K562 (cell line): ENCODE data around the gene BCL2L12. TPM values are rescaled to one million over a fixed set of nuclear protein-coding genes. Genes with fewer than 3 reads are reported as not detected.
A peak's percentile ranks its signal among the peaks of the same experiment; 100 is the strongest.

ENCODE experiments used
- CUX1 ChIP-seq: fragments of 200-800 bp; sonication (Bioruptor generic); IDR thresholded peaks from 2 replicates; pipeline ENCODE4 v1.6.1; 2016; ENCODE audit warnings: missing genetic modification characterization, missing compliant biosample characterization
- GATAD2B ChIP-seq: fragments of 450-650 bp; IDR thresholded peaks from 2 replicates; pipeline ENCODE4 v1.6.1; 2017; ENCODE audit warnings: mild to moderate bottlenecking, borderline replicate concordance
- KLF13 ChIP-seq: fragments of 450-650 bp; IDR thresholded peaks from 2 replicates; pipeline ENCODE4 v1.6.1; 2016; ENCODE audit warnings: missing genetic modification characterization, low read depth, mild to moderate bottlenecking, missing compliant biosample characterization, moderate library complexity, borderline replicate concordance
- NELFE ChIP-seq: IDR thresholded peaks from 2 replicates; pipeline ENCODE4 v1.6.1; 2011; ENCODE audit warnings: mild to moderate bottlenecking; ENCODE audit not compliant: insufficient read depth, insufficient read length
- NR1H2 ChIP-seq: sonication (generic); formaldehyde crosslinking; IDR thresholded peaks from 2 replicates; pipeline ENCODE4 v1.4.0; 2020; ENCODE audit warnings: mild to moderate bottlenecking, missing genetic modification reagents
- PHF21A ChIP-seq: fragments of 450-650 bp; IDR thresholded peaks from 2 replicates; pipeline ENCODE4 v1.6.1; 2017; ENCODE audit warnings: low read depth, borderline replicate concordance
- PTBP1 ChIP-seq: fragments of 200-400 bp; formaldehyde crosslinking; IDR thresholded peaks from 2 replicates; pipeline ENCODE4 v1.6.1; 2017; ENCODE audit warnings: low read depth, low read length
- RCOR1 ChIP-seq, 2 experiments: IDR thresholded peaks; 2 replicates each; pipeline ENCODE4 v1.6.1; 2012; ENCODE audit warnings: low read depth in 2 of 2, low read length in 2 of 2, borderline replicate concordance in 1 of 2, improper control_type of control experiment in 1 of 2
- RREB1 ChIP-seq: fragments of 250-450 bp; sonication (Bioruptor Pico); IDR thresholded peaks from 2 replicates; pipeline ENCODE4 v1.4.0; 2020
- TOE1 ChIP-seq, 2 experiments: fragments of 450-650 bp in 1 of 2; sonication (generic) in 1 of 2; formaldehyde crosslinking in 1 of 2; IDR thresholded peaks; 2 replicates each; pipeline versions ENCODE4 v1.7.1 to v1.8.0; 2016 to 2022; ENCODE audit warnings: borderline replicate concordance in 2 of 2, mild to moderate bottlenecking in 2 of 2, antibody characterized with exemption in 1 of 2, inconsistent platforms in 1 of 2, low read depth in 1 of 2, missing genetic modification reagents in 1 of 2, moderate library complexity in 1 of 2
- XRCC5 ChIP-seq: fragments of 200-400 bp; formaldehyde crosslinking; IDR thresholded peaks from 2 replicates; pipeline ENCODE4 v1.6.1; 2017; ENCODE audit warnings: low read depth, mild to moderate bottlenecking, low read length
- ZNF384 ChIP-seq: IDR thresholded peaks from 2 replicates; pipeline ENCODE4 v1.6.1; 2012; ENCODE audit warnings: low read depth, low read length, improper control_type of control experiment
- polyA plus RNA-seq, 8 experiments: library from polyadenylated mRNA; depleted of rRNA in 4 of 8; stranded (reverse) in 5 of 8; unstranded in 3 of 8; fragments of >200 nt; fragmentation: Nextera tagmentation in 2 of 8; fragmentation: Illumina TruSeq in 1 of 8; extraction: Ambion mirVana in 2 of 8; extraction: Trizol in 1 of 8; gene quantifications; 2 replicates each; pipeline versions ENCODE4 v1.2.1 to v1.2.3, GENCODE V29; 2011 to 2014; ENCODE audit warnings: inconsistent platforms in 1 of 8, missing spikeins in 1 of 8
- total RNA-seq, 7 experiments: library from RNA; depleted of rRNA in 6 of 7; stranded (reverse); fragments of >200 nt in 6 of 7; fragmentation: Illumina TruSeq in 2 of 7; extraction: Trizol in 2 of 7; gene quantifications; 2 replicates each; pipeline versions ENCODE4 v1.2.1 to v1.2.3, GENCODE V29; 2011 to 2021; ENCODE audit warnings: low replicate concordance in 1 of 7
- TF ChIP-seq, protein P1 (sequence below): fragments of 250-450 bp; sonication (Bioruptor Pico); IDR thresholded peaks from 2 replicates; pipeline ENCODE4 v1.5.0; 2020; ENCODE audit warnings: mild to moderate bottlenecking

Gene BCL2L12
- total and polyA plus RNA-seq, 9 of the 15 experiments (the other 6 are each of a cell fraction or from before 2014, with no cell fraction given) = 7.4 to 263 (median 81.2) TPM

DNA sequence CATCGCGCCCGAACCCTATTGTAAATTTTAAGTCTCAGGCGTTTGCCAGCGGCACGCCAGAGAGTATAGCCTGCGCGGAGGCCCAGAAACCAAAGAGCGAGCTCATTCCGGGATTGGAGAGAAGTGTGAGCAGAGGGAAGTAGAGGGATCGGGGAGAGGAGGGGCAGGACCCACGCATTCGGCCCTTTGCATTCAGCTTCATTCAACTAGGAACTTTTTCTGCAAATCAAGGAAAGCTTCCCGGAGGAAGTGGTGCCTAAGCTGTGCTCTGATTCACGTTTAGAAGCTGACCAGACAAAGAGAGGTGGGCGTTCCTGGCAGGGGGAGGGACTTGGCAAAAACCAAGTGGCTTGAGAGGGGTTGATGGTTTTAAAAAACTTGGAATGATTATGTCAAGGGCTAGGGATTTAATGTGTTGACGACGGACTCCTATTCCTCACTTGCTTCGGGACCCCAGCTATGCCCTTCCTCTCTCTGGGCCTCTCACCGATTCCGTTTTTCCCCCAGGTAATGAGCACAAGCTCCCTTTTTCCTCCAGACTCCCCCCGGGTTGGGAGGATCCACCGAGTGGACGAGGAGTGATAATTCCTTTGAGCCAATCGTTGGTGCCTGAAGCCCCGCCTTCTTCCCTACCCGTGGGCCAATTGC is 10.5 kb downstream of the BCL2L12 start (continued):
- TF ChIP-seq, protein P1, sequence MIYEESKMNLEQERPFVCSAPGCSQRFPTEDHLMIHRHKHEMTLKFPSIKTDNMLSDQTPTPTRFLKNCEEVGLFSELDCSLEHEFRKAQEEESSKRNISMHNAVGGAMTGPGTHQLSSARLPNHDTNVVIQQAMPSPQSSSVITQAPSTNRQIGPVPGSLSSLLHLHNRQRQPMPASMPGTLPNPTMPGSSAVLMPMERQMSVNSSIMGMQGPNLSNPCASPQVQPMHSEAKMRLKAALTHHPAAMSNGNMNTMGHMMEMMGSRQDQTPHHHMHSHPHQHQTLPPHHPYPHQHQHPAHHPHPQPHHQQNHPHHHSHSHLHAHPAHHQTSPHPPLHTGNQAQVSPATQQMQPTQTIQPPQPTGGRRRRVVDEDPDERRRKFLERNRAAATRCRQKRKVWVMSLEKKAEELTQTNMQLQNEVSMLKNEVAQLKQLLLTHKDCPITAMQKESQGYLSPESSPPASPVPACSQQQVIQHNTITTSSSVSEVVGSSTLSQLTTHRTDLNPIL (CRISPR knock-in tag) = no peak
- TF ChIP-seq KLF13 (tag) (peak; percentile 89; the same call in 1 of the 2 replicates), GATAD2B (no peak), CUX1 (no peak), NR1H2 (CRISPR knock-in tag) (no peak), XRCC5 (peak; percentile 33; the same call in 1 of the 2 replicates), TOE1 (IDR thresholded peaks at IDR 0.05; ENCODE audit: borderline replicate concordance) (peak; percentile 98), TOE1 (CRISPR knock-in tag; IDR thresholded peaks at IDR 0.05; ENCODE audit: borderline replicate concordance, low read depth) (no peak), RCOR1 (IDR thresholded peaks at IDR 0.05; ENCODE audit: borderline replicate concordance in 1 of 2, low read depth in 2 of 2, low read length in 2 of 2) (peak; percentile 82 to 97), RREB1 (CRISPR knock-in tag) (no peak), PHF21A (peak; percentile 77; the same call in 1 of the 2 replicates), PTBP1 (peak; percentile 91), NELFE (no peak), ZNF384 (peak; percentile 43; the same call in 1 of the 2 replicates)
